ENCODE data around the gene GPR146. TPM values are rescaled to one million over a fixed set of nuclear protein-coding genes. Genes with fewer than 3 reads are reported as not detected.
A peak's percentile ranks its signal among the peaks of the same experiment; 100 is the strongest.

GPR146 gene
- total RNA-seq, 1 donor from 2014 or later = 0.79 TPM

DNA sequence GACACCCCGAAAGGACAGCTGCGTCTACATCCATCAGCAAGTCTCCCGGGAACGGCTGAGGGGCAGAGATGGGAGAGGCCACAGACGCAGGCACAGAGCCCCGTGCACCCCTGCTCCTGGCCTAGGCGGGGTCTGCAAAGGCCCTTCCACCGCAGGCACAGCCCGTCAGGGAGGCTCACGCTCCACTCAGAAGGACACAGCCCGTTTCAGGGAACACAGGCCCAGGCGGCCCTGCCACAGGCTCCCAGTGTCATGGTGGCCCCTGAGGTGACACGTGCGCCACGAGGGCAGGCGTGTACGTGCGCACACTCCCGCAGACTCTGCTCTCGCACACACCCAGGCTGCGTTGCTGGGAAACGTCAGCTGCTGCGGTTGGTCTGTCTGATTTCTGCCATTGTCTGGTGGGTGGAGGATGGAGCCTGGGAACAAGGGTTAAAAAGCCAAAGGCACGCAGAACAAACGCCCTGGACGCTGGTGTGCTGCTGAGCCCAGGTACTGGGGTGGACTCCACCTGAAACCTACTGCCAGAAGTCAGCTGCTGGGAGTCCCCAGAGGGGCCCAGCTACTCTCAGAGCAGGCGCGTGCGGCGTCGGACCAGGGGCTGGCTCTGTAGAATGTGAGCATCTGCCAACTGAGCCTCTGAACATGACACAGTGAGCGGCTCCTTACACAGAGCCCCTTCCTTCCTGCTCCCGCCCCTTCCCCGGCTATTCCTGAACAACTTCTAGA is 56.7 kb downstream of the GPR146 start:
- no peaks in the 10 kb centered on the region for H3K9me3 Mint-ChIP-seq
- Histone ChIP-seq H3K4me2 (no peak overlapping the region), H3K9ac (peak overlapping the region; percentile 35), H3K36me3 (no peaks in the 10 kb centered on the region), H2AFZ (replicated peaks) (no peak overlapping the region), H3F3A (ENCODE audit: low read depth) (peaks cover 3% of the 10 kb centered on the region), H3K4me1 (peaks cover 4% of the 10 kb centered on the region), H3K9me3 (ENCODE audit: low read depth) (no peaks in the 10 kb centered on the region), H3K27ac (no peak overlapping the region), H3K27me3 (no peaks in the 10 kb centered on the region), H3K4me3 (no peak overlapping the region), H3K79me2 (ENCODE audit: low read depth) (peaks cover 47% of the 10 kb centered on the region), H4K20me1 (ENCODE audit: low read depth) (peaks cover 24% of the 10 kb centered on the region)
- peaks cover 58% of the 10 kb centered on the region for H3K4me1 Mint-ChIP-seq
- DNase-seq (ENCODE audit: low spot score) = no peak
- peaks cover 5% of the 10 kb centered on the region for H3K27me3 Mint-ChIP-seq (ENCODE audit: insufficient read depth, low read depth)
- H3K27ac Mint-ChIP-seq = peak overlapping the region; percentile 82
- TF ChIP-seq, protein P1, sequence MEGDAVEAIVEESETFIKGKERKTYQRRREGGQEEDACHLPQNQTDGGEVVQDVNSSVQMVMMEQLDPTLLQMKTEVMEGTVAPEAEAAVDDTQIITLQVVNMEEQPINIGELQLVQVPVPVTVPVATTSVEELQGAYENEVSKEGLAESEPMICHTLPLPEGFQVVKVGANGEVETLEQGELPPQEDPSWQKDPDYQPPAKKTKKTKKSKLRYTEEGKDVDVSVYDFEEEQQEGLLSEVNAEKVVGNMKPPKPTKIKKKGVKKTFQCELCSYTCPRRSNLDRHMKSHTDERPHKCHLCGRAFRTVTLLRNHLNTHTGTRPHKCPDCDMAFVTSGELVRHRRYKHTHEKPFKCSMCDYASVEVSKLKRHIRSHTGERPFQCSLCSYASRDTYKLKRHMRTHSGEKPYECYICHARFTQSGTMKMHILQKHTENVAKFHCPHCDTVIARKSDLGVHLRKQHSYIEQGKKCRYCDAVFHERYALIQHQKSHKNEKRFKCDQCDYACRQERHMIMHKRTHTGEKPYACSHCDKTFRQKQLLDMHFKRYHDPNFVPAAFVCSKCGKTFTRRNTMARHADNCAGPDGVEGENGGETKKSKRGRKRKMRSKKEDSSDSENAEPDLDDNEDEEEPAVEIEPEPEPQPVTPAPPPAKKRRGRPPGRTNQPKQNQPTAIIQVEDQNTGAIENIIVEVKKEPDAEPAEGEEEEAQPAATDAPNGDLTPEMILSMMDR (IDR thresholded peaks at IDR 0.05) = no peak
- TF ChIP-seq EZH2phosphoT487 (IDR thresholded peaks at IDR 0.05) (no peak), EZH2 (IDR thresholded peaks at IDR 0.05) (no peak)
- H3K36me3 Mint-ChIP-seq = peaks cover 12% of the 10 kb centered on the region
- H3K4me3 Mint-ChIP-seq = no peak overlapping the region

DNA sequence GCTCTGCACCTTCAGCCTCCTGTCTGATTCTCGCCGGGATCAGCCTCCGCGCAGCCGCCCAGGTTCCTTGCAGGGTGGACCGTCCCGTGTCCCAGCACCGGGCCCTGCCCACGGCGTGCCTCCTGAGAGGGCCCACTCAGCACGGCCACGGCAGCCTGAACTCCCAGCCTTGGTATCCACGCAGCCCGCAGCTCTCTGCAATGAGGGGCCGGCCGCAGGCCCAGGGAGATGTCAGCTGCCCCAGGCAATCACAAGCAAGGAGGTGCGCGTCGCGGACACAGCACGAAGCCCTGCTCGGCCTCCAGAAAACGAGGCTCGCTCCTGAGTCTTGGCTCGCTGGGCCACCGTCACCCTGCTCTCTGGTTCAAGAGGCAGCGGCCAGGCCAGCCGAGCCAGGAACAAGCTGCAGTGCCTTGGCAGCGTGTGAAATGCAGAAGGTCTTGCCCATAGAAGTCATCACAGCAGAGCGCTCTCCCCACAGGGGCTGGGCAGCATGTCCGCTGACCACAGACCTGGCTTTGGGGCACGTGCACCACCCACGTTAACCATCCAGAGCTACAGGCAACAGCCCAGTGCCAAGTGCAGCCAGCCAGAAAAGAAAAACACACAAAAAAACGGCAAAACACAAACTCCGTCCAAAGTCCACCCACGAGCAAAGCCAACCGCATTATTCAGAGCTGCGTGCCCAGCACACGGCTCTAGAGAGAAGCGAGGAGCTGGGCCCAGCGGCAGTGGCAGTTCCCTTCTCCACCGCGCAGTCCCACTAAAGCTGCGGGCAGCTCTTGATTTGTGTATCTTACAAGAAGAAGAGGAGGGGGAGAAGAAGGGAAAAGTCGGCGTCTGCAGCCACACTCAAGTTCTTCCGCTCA is 57.5 kb downstream of the GPR146 start:
- TF ChIP-seq EZH2 (IDR thresholded peaks at IDR 0.05) = no peak
- TF ChIP-seq, protein P1 (IDR thresholded peaks at IDR 0.05) = no peak
- no peak for TF ChIP-seq EZH2phosphoT487 (IDR thresholded peaks at IDR 0.05)
- Histone ChIP-seq H3K4me2 (no peak overlapping the region), H3K27ac (no peak overlapping the region), H3K9ac (peak overlapping the region; percentile 32), H3K79me2 (ENCODE audit: low read depth) (peaks cover 55% of the 10 kb centered on the region), H3K4me1 (peaks cover 4% of the 10 kb centered on the region), H2AFZ (replicated peaks) (no peak overlapping the region), H3F3A (ENCODE audit: low read depth) (peaks cover 3% of the 10 kb centered on the region), H3K4me3 (no peak overlapping the region), H4K20me1 (ENCODE audit: low read depth) (peaks cover 32% of the 10 kb centered on the region), H3K36me3 (no peaks in the 10 kb centered on the region), H3K27me3 (no peaks in the 10 kb centered on the region), H3K9me3 (ENCODE audit: low read depth) (no peaks in the 10 kb centered on the region)
- H3K9me3 Mint-ChIP-seq = no peaks in the 10 kb centered on the region
- peaks cover 5% of the 10 kb centered on the region for H3K27me3 Mint-ChIP-seq (ENCODE audit: insufficient read depth, low read depth)
- peaks cover 12% of the 10 kb centered on the region for H3K36me3 Mint-ChIP-seq
- H3K4me1 Mint-ChIP-seq = peaks cover 55% of the 10 kb centered on the region
- no peak overlapping the region for H3K4me3 Mint-ChIP-seq
- peak overlapping the region; percentile 60 for H3K27ac Mint-ChIP-seq
- no peak for DNase-seq (ENCODE audit: low spot score)

DNA sequence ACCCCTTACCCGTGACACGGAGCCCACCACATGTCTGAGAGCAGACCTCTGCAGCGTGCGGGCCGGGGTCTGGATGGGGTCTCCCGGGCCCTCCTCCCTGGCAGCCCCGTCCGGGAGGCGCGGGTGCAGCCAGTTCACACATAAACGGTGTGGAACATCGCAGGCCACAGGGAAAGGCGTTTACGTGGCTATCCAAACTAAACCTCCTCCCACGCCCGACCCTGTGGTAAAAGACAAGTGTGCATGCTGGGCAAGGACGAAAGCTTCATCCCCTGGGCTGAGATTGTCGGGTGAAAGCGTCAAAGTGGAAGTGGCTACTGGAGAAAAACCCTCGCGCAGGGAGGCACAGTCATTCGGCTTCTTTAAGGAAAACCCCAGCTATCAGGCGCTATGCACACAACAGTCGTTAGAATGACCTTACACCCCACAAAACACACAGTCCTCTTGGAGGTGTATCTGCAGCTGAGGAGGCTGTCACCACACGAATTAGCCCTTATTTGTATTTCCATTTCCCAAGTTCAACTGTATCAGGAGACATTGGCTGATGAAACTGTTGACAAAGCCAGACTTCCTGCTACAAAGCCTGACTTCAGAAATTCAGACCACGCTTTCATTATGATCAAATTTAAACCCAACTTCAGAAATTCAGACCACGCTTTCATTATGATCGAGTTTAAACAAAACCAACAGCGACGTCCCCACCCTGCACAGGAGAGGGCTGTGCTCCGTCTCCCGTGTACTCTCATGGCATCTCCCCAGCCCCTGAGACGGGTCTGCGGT is 58.9 kb downstream of the GPR146 start:
- Mint-ChIP-seq H3K4me1 (peaks cover 50% of the 10 kb centered on the region), H3K36me3 (peaks cover 3% of the 10 kb centered on the region), H3K4me3 (no peak overlapping the region), H3K27me3 (ENCODE audit: insufficient read depth, low read depth) (peaks cover 6% of the 10 kb centered on the region), H3K27ac (no peak overlapping the region), H3K9me3 (no peaks in the 10 kb centered on the region)
- peaks cover 48% of the 10 kb centered on the region for H3K79me2 ChIP-seq (ENCODE audit: low read depth)
- H3K4me1 ChIP-seq = peaks cover 4% of the 10 kb centered on the region
- peaks cover 3% of the 10 kb centered on the region for H3F3A ChIP-seq (ENCODE audit: low read depth)
- H3K4me3 ChIP-seq = no peak overlapping the region
- no peaks in the 10 kb centered on the region for H3K36me3 ChIP-seq
- H3K27ac ChIP-seq = no peak overlapping the region
- peaks cover 36% of the 10 kb centered on the region for H4K20me1 ChIP-seq (ENCODE audit: low read depth)
- H3K27me3 ChIP-seq = no peaks in the 10 kb centered on the region
- H3K9me3 ChIP-seq (ENCODE audit: low read depth) = no peaks in the 10 kb centered on the region
- TF ChIP-seq EZH2 (IDR thresholded peaks at IDR 0.05) (no peak), EZH2phosphoT487 (IDR thresholded peaks at IDR 0.05) (no peak)
- TF ChIP-seq, protein P1 (IDR thresholded peaks at IDR 0.05) = no peak
- no peak overlapping the region for H2AFZ ChIP-seq (replicated peaks)
- DNase-seq (ENCODE audit: low spot score) = no peak
- no peak overlapping the region for H3K9ac ChIP-seq
- H3K4me2 ChIP-seq = no peak overlapping the region

All from neural progenitor cell (in vitro differentiated cells).